SK-N-SH (cell line): ENCODE results near the gene HDAC2.

ENCODE experiments used
- ELF1 ChIP-seq: IDR thresholded peaks from 2 replicates; pipeline ENCODE4 v1.4.0; 2012
- EP300 ChIP-seq, 2 experiments: IDR thresholded peaks; 2 replicates each; pipeline versions ENCODE4 v1.4.0 to v1.6.1; 2012; ENCODE audit warnings: borderline replicate concordance in 1 of 2, low read depth in 1 of 2, low read length in 1 of 2
- TAF1 ChIP-seq: IDR thresholded peaks from 2 replicates; pipeline ENCODE4 v1.6.1; 2012; ENCODE audit warnings: low read depth, mild to moderate bottlenecking, low read length, moderate library complexity, borderline replicate concordance
- TF ChIP-seq, protein P1 (sequence below): fragments of 200-600 bp; sonication (generic); IDR thresholded peaks from 2 replicates; pipeline ENCODE4 v1.6.1; 2017; ENCODE audit warnings: antibody characterized with exemption, mild to moderate bottlenecking, moderate library complexity

- TF ChIP-seq EP300 (IDR thresholded peaks at IDR 0.05; ENCODE audit: borderline replicate concordance in 1 of 2, low read depth in 1 of 2, low read length in 1 of 2) (no peak), ELF1 (no peak), TAF1 (no peak)
- TF ChIP-seq, protein P1, sequence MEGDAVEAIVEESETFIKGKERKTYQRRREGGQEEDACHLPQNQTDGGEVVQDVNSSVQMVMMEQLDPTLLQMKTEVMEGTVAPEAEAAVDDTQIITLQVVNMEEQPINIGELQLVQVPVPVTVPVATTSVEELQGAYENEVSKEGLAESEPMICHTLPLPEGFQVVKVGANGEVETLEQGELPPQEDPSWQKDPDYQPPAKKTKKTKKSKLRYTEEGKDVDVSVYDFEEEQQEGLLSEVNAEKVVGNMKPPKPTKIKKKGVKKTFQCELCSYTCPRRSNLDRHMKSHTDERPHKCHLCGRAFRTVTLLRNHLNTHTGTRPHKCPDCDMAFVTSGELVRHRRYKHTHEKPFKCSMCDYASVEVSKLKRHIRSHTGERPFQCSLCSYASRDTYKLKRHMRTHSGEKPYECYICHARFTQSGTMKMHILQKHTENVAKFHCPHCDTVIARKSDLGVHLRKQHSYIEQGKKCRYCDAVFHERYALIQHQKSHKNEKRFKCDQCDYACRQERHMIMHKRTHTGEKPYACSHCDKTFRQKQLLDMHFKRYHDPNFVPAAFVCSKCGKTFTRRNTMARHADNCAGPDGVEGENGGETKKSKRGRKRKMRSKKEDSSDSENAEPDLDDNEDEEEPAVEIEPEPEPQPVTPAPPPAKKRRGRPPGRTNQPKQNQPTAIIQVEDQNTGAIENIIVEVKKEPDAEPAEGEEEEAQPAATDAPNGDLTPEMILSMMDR = no peak
Measured at GRCh38 chr6:114008331-114008730, 37.4 kb upstream of the HDAC2 start.
